Caco-2 (cell line): Measurements from ENCODE around the gene TMTC2. TPM values are rescaled to one million over a fixed set of nuclear protein-coding genes. Genes with fewer than 3 reads are reported as not detected.

Experiments used
- BruUV-seq: library from RNA; stranded (reverse); fragments of 400-500 nt; replicated peaks from 2 replicates; lab custom pipeline; 2021; lab: Mats Ljungman, UMichigan
- CTCF ChIA-PET: fragments of 300-600 bp; sonication (Branson Sonifier 250); formaldehyde crosslinking; loops from one replicate; lab custom pipeline; 2022; ENCODE audit warnings: antibody characterized with exemption; lab: Charles Lee
- POLR2A ChIA-PET: fragments of 300-600 bp; sonication (Branson Sonifier 250); formaldehyde crosslinking; loops from one replicate; lab custom pipeline; 2022; ENCODE audit warnings: antibody characterized with exemption; lab: Charles Lee
- DNase-seq, 2 experiments: peaks; one replicate each; pipeline versions ENCODE4 v3.0.0 to v3.0.0-alpha.2; 2020 to 2022
- H3K27me3 ChIP-seq: replicated peaks from 2 replicates; pipeline ENCODE4 v1.6.0; 2011; ENCODE audit warnings: low read length; ENCODE audit not compliant: control insufficient read depth, insufficient read depth
- H3K36me3 ChIP-seq: 2 replicates; pipeline ENCODE4 v1.5.1; 2011; ENCODE audit warnings: low read length; ENCODE audit not compliant: control insufficient read depth, insufficient read depth
- H3K4me1 ChIP-seq: fragments of 250-450 bp; sonication (Bioruptor Pico); 2 replicates; pipeline ENCODE4 v1.5.1; 2020; ENCODE audit warnings: mild to moderate bottlenecking
- H3K4me3 ChIP-seq: 2 replicates; pipeline ENCODE4 v1.5.1; 2011; ENCODE audit warnings: low read depth, mild to moderate bottlenecking, control low read depth, low read length
- H3K9me3 ChIP-seq: fragments of 250-450 bp; sonication (Bioruptor Pico); 2 replicates; pipeline ENCODE4 v1.5.1; 2020; ENCODE audit warnings: mild to moderate bottlenecking, moderate library complexity
- H3K27ac Mint-ChIP-seq: one replicate; pipeline ENCODE4 v1.8.0; 2022; ENCODE audit warnings: mixed read lengths; ENCODE audit not compliant: unreplicated experiment
- H3K27me3 Mint-ChIP-seq: one replicate; pipeline ENCODE4 v1.8.0; 2022; ENCODE audit warnings: mixed read lengths; ENCODE audit not compliant: insufficient read depth, unreplicated experiment
- H3K36me3 Mint-ChIP-seq: one replicate; pipeline ENCODE4 v1.8.0; 2022; ENCODE audit warnings: mild to moderate bottlenecking, mixed read lengths; ENCODE audit not compliant: insufficient read depth, unreplicated experiment
- H3K4me1 Mint-ChIP-seq: one replicate; pipeline ENCODE4 v1.8.0; 2022; ENCODE audit warnings: low read depth, mixed read lengths; ENCODE audit not compliant: unreplicated experiment
- H3K4me3 Mint-ChIP-seq: one replicate; pipeline ENCODE4 v1.8.0; 2022; ENCODE audit warnings: mild to moderate bottlenecking, moderate library complexity, mixed read lengths; ENCODE audit not compliant: unreplicated experiment
- H3K9me3 Mint-ChIP-seq: one replicate; pipeline ENCODE4 v1.8.0; 2022; ENCODE audit warnings: mixed read lengths; ENCODE audit not compliant: unreplicated experiment
- CTCF ChIP-seq, 2 experiments: fragments of 200-600 bp in 1 of 2; IDR thresholded peaks; 1 replicate in 1 of 2; 2 replicates in 1 of 2; pipeline versions ENCODE4 v1.5.1 to v1.8.0; 2011 to 2022; ENCODE audit warnings: antibody characterized with exemption in 1 of 2, control low read depth in 1 of 2, inconsistent platforms in 1 of 2, low read depth in 1 of 2, low read length in 1 of 2, mild to moderate bottlenecking in 1 of 2, moderate library complexity in 1 of 2; ENCODE audit not compliant: insufficient read depth in 1 of 2, severe bottlenecking in 1 of 2, unreplicated experiment in 1 of 2
- intact Hi-C: fragments of 100-400 bp; cut with micrococcal nuclease; formaldehyde crosslinking; loops from one replicate; pipeline ENCODE4 v1.10.0; 2022; ENCODE audit not compliant: unreplicated experiment
- total RNA-seq: library from RNA; stranded (reverse); gene quantifications from 2 replicates; pipeline ENCODE4 v1.2.3, GENCODE V29; 2022

TMTC2 gene
- total RNA-seq, 1 experiment from 2014 or later: 2.2 TPM

GRCh38 chr12:82663893-82664292 is 22.8 kb upstream of the TMTC2 start:
- H3K4me1 Mint-ChIP-seq: no peaks in the 10 kb centered on the region
- no peaks in the 10 kb centered on the region for H3K9me3 Mint-ChIP-seq
- Histone ChIP-seq H3K9me3 (no peaks in the 10 kb centered on the region), H3K36me3 (no peaks in the 10 kb centered on the region), H3K27me3 (no peaks in the 10 kb centered on the region), H3K4me1 (no peaks in the 10 kb centered on the region), H3K4me3 (no peak overlapping the region)
- no peak for DNase-seq
- no peaks in the 10 kb centered on the region for H3K36me3 Mint-ChIP-seq
- no TSS peak for BruUV-seq
- no peak overlapping the region for H3K4me3 Mint-ChIP-seq
- ChIA-PET POLR2A (no interaction called here), CTCF (no interaction called here)
- H3K27me3 Mint-ChIP-seq: peaks cover 8% of the 10 kb centered on the region
- intact Hi-C loops: no loop called here
- no peak overlapping the region for H3K27ac Mint-ChIP-seq
- no peak for TF ChIP-seq CTCF (IDR thresholded peaks at IDR 0.05; ENCODE audit: insufficient read depth in 1 of 2, low read depth in 1 of 2, low read length in 1 of 2, severe bottlenecking in 1 of 2, unreplicated experiment in 1 of 2)

- no peaks in the 10 kb centered on the region for H3K9me3 Mint-ChIP-seq
- H3K4me1 Mint-ChIP-seq: no peaks in the 10 kb centered on the region
- Histone ChIP-seq H3K4me3 (no peak overlapping the region), H3K9me3 (no peaks in the 10 kb centered on the region), H3K27me3 (no peaks in the 10 kb centered on the region), H3K36me3 (no peaks in the 10 kb centered on the region), H3K4me1 (no peaks in the 10 kb centered on the region)
- no peaks in the 10 kb centered on the region for H3K36me3 Mint-ChIP-seq
- BruUV-seq: no TSS peak
- peaks cover 8% of the 10 kb centered on the region for H3K27me3 Mint-ChIP-seq
- intact Hi-C loops: no loop called here
- no peak for TF ChIP-seq CTCF (IDR thresholded peaks at IDR 0.05; ENCODE audit: insufficient read depth in 1 of 2, low read depth in 1 of 2, low read length in 1 of 2, severe bottlenecking in 1 of 2, unreplicated experiment in 1 of 2)
- no peak overlapping the region for H3K4me3 Mint-ChIP-seq
- CTCF ChIA-PET: no interaction called here
- no peak for DNase-seq
- H3K27ac Mint-ChIP-seq: no peak overlapping the region
- POLR2A ChIA-PET: no interaction called here
Measured at GRCh38 chr12:82665142-82665923, 21.4 kb upstream of the TMTC2 start.

- no peaks in the 10 kb centered on the region for H3K9me3 Mint-ChIP-seq
- POLR2A ChIA-PET: no interaction called here
- intact Hi-C loops: no loop called here
Measured at GRCh38 chr12:82666830-82667229, 19.9 kb upstream of the TMTC2 start.

More at GRCh38 chr12:82666830-82667229, 19.9 kb upstream of the TMTC2 start:
- Mint-ChIP-seq H3K27ac (no peak overlapping the region), H3K36me3 (no peaks in the 10 kb centered on the region), H3K4me1 (no peaks in the 10 kb centered on the region), H3K4me3 (no peak overlapping the region), H3K27me3 (peaks cover 8% of the 10 kb centered on the region)
- H3K4me3 ChIP-seq: no peak overlapping the region
- no peaks in the 10 kb centered on the region for H3K27me3 ChIP-seq
- CTCF ChIA-PET: no interaction called here
- H3K4me1 ChIP-seq: no peaks in the 10 kb centered on the region
- no peak for TF ChIP-seq CTCF (IDR thresholded peaks at IDR 0.05; ENCODE audit: insufficient read depth in 1 of 2, low read depth in 1 of 2, low read length in 1 of 2, severe bottlenecking in 1 of 2, unreplicated experiment in 1 of 2)
- no peaks in the 10 kb centered on the region for H3K36me3 ChIP-seq
- DNase-seq: no peak
- H3K9me3 ChIP-seq: no peaks in the 10 kb centered on the region
- BruUV-seq: no TSS peak
